Mammary epithelial cell (primary cell): ENCODE data around the gene INPP4B.

ENCODE experiments used
- EZH2 ChIP-seq: IDR thresholded peaks from 2 replicates; pipeline ENCODE4 v1.6.1; 2012; ENCODE audit warnings: low read length, inconsistent platforms, borderline replicate concordance
- TF ChIP-seq, protein P1 (sequence below), 2 donors: IDR thresholded peaks in 1 of 2; conservative IDR thresholded peaks in 1 of 2; 2 replicates each; pipeline ENCODE4 v1.5.1; 2011 to 2012; ENCODE audit warnings: inconsistent platforms in 2 of 2, low read length in 2 of 2, mild to moderate bottlenecking in 2 of 2, control low read depth in 1 of 2, low read depth in 1 of 2; ENCODE audit not compliant: insufficient read depth in 1 of 2; ENCODE audit errors: extremely low read depth in 1 of 2

DNA sequence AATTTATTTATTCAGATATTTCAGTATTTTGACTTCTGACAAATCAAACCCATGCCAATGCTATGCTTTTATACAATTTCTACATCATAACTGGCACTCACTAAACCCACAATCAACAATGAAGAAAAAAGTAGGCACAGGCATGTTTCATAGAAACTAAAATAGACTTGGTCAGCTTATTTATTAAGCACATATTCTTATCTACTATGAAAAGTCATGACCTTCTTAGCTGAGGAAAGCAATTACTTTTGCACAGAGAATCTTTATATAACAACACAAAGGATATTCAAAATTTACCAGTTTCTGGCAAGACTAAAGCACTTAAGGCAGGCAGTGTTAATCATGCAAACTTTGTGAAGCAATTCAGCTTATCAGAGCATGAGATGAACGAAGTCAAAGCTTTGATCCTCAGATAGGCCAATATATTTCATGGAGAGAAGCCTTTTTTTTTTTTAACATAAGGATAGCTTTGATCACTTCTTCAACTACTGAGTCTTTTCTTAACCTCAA lies 490.6 kb downstream of the INPP4B start:
- TF ChIP-seq EZH2, result no peak
- TF ChIP-seq, protein P1, sequence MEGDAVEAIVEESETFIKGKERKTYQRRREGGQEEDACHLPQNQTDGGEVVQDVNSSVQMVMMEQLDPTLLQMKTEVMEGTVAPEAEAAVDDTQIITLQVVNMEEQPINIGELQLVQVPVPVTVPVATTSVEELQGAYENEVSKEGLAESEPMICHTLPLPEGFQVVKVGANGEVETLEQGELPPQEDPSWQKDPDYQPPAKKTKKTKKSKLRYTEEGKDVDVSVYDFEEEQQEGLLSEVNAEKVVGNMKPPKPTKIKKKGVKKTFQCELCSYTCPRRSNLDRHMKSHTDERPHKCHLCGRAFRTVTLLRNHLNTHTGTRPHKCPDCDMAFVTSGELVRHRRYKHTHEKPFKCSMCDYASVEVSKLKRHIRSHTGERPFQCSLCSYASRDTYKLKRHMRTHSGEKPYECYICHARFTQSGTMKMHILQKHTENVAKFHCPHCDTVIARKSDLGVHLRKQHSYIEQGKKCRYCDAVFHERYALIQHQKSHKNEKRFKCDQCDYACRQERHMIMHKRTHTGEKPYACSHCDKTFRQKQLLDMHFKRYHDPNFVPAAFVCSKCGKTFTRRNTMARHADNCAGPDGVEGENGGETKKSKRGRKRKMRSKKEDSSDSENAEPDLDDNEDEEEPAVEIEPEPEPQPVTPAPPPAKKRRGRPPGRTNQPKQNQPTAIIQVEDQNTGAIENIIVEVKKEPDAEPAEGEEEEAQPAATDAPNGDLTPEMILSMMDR (conservative IDR thresholded peaks at IDR 0.05 in 1 of 2, IDR thresholded peaks at IDR 0.05 in 1 of 2; ENCODE audit: extremely low read depth in 1 of 2, insufficient read depth in 1 of 2, low read depth in 1 of 2, low read length in 2 of 2), result no peak
